ENCODE measurements around the gene CPN2. TPM values are rescaled to one million over a fixed set of nuclear protein-coding genes. Genes with fewer than 3 reads are reported as not detected.

Gene CPN2
- total and polyA plus RNA-seq, 2 of the 13 experiments (the other 11 are each of a cell fraction or from before 2014, with no cell fraction given), result 26.7 to 27.7 TPM

- 0 out of 2 replicates have a peak, but pooled peaks have one; percentile 21 for TF ChIP-seq ZNF687 (CRISPR knock-in tag; IDR thresholded peaks at IDR 0.05)
Measured at GRCh38 chr3:194330160-194330559, 21.0 kb downstream of the CPN2 start (continued).

- Histone ChIP-seq H3K79me2 (ENCODE audit: insufficient read depth, low read length) (no peaks in the 10 kb centered on the region), H3K27ac (ENCODE audit: extremely low read length, insufficient read depth, low read length) (no peak overlapping the region), H3K4me1 (ENCODE audit: insufficient read depth, low read length) (peaks cover 80% of the 10 kb centered on the region), H3K9me3 (ENCODE audit: low read length) (no peaks in the 10 kb centered on the region), H3K4me3 (replicated peaks in 1 of 3; ENCODE audit: insufficient read depth in 1 of 3, low read depth in 2 of 3, low read length in 3 of 3) (no peak overlapping the region), H3K9ac (ENCODE audit: insufficient read depth, low read depth, low read length) (no peak overlapping the region), H3K4me2 (ENCODE audit: low read depth, low read length) (no peak overlapping the region), H2AFZ (ENCODE audit: low read length) (no peak overlapping the region), H3K27me3 (ENCODE audit: control insufficient read depth in 1 of 2, insufficient read depth in 2 of 2, low read length in 2 of 2) (no peaks in the 10 kb centered on the region), H4K20me1 (ENCODE audit: insufficient read depth, low read length) (no peaks in the 10 kb centered on the region), H3K36me3 (replicated peaks in 1 of 2; ENCODE audit: control insufficient read depth in 1 of 2, insufficient read depth in 2 of 2, low read length in 2 of 2) (no peaks in the 10 kb centered on the region)
- in situ Hi-C loops (cut with HindIII; ENCODE audit: extremely low pct_ligation_motif_present, low pct_unique_long_range_greater_than_20kb), result no loop called here
- no peak for DNase-seq (ENCODE audit: low spot score)
- no peak for ATAC-seq
- CTCF ChIA-PET (ENCODE audit: low intra/inter-chr PET ratio, low total read pairs), result no interaction called here
- no TSS peak for BruUV-seq (replicated peaks)
- POLR2A ChIA-PET, result no interaction called here
- intact Hi-C loops (cut with micrococcal nuclease; ENCODE audit: unreplicated experiment), result no loop called here
- WGBS (ENCODE audit: low lambda C conversion rate), result 73% methylated on average over 6 of the region's 7 CpGs
- no peak for FAIRE-seq
- TF ChIP-seq ZBTB40 (IDR thresholded peaks at IDR 0.05) (no peak), ZBTB40 (CRISPR knock-in tag; IDR thresholded peaks at IDR 0.05) (no peak), ATF2 (CRISPR knock-in tag; IDR thresholded peaks at IDR 0.05) (no peak), ZNF335 (CRISPR knock-in tag; IDR thresholded peaks at IDR 0.05) (no peak), ZMAT3 (CRISPR knock-in tag; conservative IDR thresholded peaks at IDR 0.05) (no peak), AGO2 (optimal IDR thresholded peaks at IDR 0.05; ENCODE audit: low read depth, low read length) (no peak), ZNF501 (CRISPR knock-in tag; IDR thresholded peaks at IDR 0.05) (no peak), ZNF207 (IDR thresholded peaks at IDR 0.05; ENCODE audit: borderline replicate concordance) (no peak)
Measured at GRCh38 chr3:194329583-194329965, 21.6 kb downstream of the CPN2 start.
